ENCODE measurements around the gene ARHGAP24.

DNA sequence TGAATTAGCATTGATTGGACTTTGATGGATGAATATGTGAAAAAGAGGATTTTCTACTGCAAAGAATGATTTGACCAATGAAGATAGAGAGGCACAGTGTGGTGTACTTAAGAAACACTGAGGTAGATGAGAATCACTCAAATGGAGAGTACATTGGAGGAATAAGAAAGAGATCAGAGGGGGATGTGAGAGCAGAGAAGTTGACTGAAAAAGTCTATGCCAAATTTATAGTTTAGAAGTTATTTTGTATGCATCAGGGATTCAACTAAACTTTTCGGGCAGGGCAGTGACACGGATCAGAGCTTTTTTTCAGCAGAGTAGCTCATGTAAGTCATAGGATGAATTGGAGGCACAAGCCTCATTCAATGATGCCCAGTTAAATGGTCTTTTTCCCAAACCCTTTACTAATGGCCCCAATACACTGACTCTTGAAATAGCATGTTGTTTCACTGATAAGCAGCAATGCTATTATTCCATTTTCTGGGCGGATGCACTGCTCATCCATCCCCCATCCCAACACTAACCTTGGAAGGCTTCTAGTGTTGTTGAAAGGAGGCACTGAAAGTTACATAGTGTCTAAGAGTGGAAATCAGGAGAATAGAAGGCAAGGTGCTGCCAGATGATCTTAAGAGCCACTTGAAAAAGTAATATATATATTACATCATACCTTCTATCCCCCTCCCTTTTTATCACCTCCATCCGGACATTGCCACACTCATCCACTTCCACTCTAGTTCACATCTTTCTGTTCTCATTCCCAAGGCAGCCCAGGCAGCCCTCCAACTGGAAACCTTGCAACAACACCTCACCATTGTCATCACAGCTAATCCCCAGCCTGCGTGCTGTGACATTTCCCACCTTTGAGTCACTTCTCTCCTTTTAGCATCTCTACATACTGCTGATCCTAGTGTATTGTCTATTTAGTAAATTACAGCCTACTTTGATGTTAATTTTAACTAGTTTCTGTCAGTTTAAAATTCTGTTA is 46.1 kb downstream of the ARHGAP24 start:
- TF ChIP-seq TAF1 (IDR thresholded peaks at IDR 0.05; ENCODE audit: borderline replicate concordance, insufficient read depth, low read length) (no peak), SIN3A (IDR thresholded peaks at IDR 0.05; ENCODE audit: borderline replicate concordance, insufficient read depth, low read length) (no peak), POLR2AphosphoS5 (IDR thresholded peaks at IDR 0.05; ENCODE audit: low read depth, low read length) (no peak)
- TF ChIP-seq, protein P1, sequence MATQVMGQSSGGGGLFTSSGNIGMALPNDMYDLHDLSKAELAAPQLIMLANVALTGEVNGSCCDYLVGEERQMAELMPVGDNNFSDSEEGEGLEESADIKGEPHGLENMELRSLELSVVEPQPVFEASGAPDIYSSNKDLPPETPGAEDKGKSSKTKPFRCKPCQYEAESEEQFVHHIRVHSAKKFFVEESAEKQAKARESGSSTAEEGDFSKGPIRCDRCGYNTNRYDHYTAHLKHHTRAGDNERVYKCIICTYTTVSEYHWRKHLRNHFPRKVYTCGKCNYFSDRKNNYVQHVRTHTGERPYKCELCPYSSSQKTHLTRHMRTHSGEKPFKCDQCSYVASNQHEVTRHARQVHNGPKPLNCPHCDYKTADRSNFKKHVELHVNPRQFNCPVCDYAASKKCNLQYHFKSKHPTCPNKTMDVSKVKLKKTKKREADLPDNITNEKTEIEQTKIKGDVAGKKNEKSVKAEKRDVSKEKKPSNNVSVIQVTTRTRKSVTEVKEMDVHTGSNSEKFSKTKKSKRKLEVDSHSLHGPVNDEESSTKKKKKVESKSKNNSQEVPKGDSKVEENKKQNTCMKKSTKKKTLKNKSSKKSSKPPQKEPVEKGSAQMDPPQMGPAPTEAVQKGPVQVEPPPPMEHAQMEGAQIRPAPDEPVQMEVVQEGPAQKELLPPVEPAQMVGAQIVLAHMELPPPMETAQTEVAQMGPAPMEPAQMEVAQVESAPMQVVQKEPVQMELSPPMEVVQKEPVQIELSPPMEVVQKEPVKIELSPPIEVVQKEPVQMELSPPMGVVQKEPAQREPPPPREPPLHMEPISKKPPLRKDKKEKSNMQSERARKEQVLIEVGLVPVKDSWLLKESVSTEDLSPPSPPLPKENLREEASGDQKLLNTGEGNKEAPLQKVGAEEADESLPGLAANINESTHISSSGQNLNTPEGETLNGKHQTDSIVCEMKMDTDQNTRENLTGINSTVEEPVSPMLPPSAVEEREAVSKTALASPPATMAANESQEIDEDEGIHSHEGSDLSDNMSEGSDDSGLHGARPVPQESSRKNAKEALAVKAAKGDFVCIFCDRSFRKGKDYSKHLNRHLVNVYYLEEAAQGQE (IDR thresholded peaks at IDR 0.05; ENCODE audit: insufficient read depth in 1 of 2, low read depth in 2 of 2, low read length in 2 of 2), result no peak
